ENCODE measurements around the gene SRL. TPM values are rescaled to one million over a fixed set of nuclear protein-coding genes. Genes with fewer than 3 reads are reported as not detected.

Gene SRL
- total and polyA plus RNA-seq, 2 experiments from 2014 or later, result not detected

DNA sequence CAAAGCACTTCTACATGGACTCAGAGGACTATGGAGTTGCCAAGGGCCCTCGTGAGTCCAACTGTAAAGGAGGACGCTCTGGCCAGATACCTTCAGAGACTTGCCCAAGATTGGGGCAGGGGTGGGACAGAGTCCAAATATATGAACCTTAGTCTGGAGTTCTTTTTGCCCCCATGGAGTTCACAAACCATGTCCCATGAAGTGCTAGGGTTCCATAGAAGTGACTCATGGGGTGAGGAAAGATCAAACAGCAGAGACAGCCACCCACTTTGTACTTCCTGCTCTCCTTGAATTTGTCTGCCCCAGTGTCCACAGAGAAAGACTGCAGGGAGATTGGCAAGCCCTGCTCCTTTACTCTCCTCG is 29.0 kb downstream of the SRL start:
- H3K4me3 Mint-ChIP-seq, result no peak overlapping the region; the same call in 2 of the 3 replicates
- Histone ChIP-seq H3K79me2 (replicated peaks; ENCODE audit: insufficient read depth) (no peaks in the 10 kb centered on the region), H3K36me3 (ENCODE audit: insufficient read depth) (no peaks in the 10 kb centered on the region), H4K20me1 (replicated peaks; ENCODE audit: insufficient read depth) (no peaks in the 10 kb centered on the region), H3K27me3 (ENCODE audit: insufficient read depth) (no peaks in the 10 kb centered on the region), H3K4me2 (no peak overlapping the region), H3K4me1 (ENCODE audit: insufficient read depth) (peaks cover 10% of the 10 kb centered on the region), H3F3A (replicated peaks; ENCODE audit: low read depth) (no peaks in the 10 kb centered on the region), H3K9me2 (ENCODE audit: insufficient read depth) (0 out of 2 replicates have a peak, but pooled peaks cover 5% of the 10 kb centered on the region), H2AFZ (no peak overlapping the region), H3K4me3 (no peak overlapping the region), H3K27ac (ENCODE audit: low read depth) (no peak overlapping the region)
- TF ChIP-seq ZNF331 (CRISPR knock-in tag; IDR thresholded peaks at IDR 0.05; ENCODE audit: low read depth) (no peak), STAT1 (IDR thresholded peaks at IDR 0.05; ENCODE audit: unreplicated experiment) (no peak), CREB1 (CRISPR knock-in tag; IDR thresholded peaks at IDR 0.05; ENCODE audit: low read depth) (no peak), POLR2AphosphoS5 (IDR thresholded peaks at IDR 0.05; ENCODE audit: low read depth) (no peak), REST (IDR thresholded peaks at IDR 0.05; ENCODE audit: unreplicated experiment) (no peak), EZH2phosphoT487 (IDR thresholded peaks at IDR 0.05; ENCODE audit: unreplicated experiment) (no peak), CTCF (conservative IDR thresholded peaks at IDR 0.05; ENCODE audit: low read depth in 2 of 2) (no peak), NANOG (IDR thresholded peaks at IDR 0.05; ENCODE audit: borderline replicate concordance) (no peak), ZNF114 (CRISPR knock-in tag; IDR thresholded peaks at IDR 0.05) (no peak), JUNB (IDR thresholded peaks at IDR 0.05; ENCODE audit: unreplicated experiment) (no peak), EZH2 (IDR thresholded peaks at IDR 0.05; ENCODE audit: low read depth, unreplicated experiment) (no peak)
- TF ChIP-seq, protein P1, sequence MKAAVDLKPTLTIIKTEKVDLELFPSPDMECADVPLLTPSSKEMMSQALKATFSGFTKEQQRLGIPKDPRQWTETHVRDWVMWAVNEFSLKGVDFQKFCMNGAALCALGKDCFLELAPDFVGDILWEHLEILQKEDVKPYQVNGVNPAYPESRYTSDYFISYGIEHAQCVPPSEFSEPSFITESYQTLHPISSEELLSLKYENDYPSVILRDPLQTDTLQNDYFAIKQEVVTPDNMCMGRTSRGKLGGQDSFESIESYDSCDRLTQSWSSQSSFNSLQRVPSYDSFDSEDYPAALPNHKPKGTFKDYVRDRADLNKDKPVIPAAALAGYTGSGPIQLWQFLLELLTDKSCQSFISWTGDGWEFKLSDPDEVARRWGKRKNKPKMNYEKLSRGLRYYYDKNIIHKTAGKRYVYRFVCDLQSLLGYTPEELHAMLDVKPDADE (IDR thresholded peaks at IDR 0.05), result no peak
- TF ChIP-seq, protein P2, sequence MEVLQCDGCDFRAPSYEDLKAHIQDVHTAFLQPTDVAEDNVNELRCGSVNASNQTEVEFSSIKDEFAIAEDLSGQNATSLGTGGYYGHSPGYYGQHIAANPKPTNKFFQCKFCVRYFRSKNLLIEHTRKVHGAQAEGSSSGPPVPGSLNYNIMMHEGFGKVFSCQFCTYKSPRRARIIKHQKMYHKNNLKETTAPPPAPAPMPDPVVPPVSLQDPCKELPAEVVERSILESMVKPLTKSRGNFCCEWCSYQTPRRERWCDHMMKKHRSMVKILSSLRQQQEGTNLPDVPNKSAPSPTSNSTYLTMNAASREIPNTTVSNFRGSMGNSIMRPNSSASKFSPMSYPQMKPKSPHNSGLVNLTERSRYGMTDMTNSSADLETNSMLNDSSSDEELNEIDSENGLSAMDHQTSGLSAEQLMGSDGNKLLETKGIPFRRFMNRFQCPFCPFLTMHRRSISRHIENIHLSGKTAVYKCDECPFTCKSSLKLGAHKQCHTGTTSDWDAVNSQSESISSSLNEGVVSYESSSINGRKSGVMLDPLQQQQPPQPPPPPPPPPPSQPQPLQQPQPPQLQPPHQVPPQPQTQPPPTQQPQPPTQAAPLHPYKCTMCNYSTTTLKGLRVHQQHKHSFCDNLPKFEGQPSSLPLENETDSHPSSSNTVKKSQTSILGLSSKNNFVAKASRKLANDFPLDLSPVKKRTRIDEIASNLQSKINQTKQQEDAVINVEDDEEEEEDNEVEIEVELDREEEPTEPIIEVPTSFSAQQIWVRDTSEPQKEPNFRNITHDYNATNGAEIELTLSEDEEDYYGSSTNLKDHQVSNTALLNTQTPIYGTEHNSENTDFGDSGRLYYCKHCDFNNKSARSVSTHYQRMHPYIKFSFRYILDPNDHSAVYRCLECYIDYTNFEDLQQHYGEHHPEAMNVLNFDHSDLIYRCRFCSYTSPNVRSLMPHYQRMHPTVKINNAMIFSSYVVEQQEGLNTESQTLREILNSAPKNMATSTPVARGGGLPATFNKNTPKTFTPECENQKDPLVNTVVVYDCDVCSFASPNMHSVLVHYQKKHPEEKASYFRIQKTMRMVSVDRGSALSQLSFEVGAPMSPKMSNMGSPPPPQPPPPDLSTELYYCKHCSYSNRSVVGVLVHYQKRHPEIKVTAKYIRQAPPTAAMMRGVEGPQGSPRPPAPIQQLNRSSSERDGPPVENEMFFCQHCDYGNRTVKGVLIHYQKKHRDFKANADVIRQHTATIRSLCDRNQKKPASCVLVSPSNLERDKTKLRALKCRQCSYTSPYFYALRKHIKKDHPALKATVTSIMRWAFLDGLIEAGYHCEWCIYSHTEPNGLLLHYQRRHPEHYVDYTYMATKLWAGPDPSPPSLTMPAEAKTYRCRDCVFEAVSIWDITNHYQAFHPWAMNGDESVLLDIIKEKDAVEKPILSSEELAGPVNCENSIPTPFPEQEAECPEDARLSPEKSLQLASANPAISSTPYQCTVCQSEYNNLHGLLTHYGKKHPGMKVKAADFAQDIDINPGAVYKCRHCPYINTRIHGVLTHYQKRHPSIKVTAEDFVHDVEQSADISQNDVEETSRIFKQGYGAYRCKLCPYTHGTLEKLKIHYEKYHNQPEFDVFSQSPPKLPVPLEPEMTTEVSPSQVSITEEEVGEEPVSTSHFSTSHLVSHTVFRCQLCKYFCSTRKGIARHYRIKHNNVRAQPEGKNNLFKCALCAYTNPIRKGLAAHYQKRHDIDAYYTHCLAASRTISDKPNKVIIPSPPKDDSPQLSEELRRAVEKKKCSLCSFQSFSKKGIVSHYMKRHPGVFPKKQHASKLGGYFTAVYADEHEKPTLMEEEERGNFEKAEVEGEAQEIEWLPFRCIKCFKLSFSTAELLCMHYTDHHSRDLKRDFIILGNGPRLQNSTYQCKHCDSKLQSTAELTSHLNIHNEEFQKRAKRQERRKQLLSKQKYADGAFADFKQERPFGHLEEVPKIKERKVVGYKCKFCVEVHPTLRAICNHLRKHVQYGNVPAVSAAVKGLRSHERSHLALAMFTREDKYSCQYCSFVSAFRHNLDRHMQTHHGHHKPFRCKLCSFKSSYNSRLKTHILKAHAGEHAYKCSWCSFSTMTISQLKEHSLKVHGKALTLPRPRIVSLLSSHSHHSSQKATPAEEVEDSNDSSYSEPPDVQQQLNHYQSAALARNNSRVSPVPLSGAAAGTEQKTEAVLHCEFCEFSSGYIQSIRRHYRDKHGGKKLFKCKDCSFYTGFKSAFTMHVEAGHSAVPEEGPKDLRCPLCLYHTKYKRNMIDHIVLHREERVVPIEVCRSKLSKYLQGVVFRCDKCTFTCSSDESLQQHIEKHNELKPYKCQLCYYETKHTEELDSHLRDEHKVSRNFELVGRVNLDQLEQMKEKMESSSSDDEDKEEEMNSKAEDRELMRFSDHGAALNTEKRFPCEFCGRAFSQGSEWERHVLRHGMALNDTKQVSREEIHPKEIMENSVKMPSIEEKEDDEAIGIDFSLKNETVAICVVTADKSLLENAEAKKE (CRISPR knock-in tag; IDR thresholded peaks at IDR 0.05), result no peak
- peaks cover 6% of the 10 kb centered on the region for H3K27me3 Mint-ChIP-seq (ENCODE audit: insufficient read depth, low read depth, poor library complexity)
- H3K27ac Mint-ChIP-seq, result no peak overlapping the region
- H3K9me3 Mint-ChIP-seq, result no peaks in the 10 kb centered on the region; the same call in 2 of the 3 replicates
- no peak for DNase-seq (ENCODE audit: low spot score)
- ATAC-seq, result no peak
- H3K36me3 Mint-ChIP-seq (ENCODE audit: low read depth), result no peaks in the 10 kb centered on the region; the same call in 2 of the 3 replicates
- peaks cover 18% of the 10 kb centered on the region for H3K4me1 Mint-ChIP-seq

Measured in GM23338 (cell line).